Thoracic aorta (tissue), 2 donors: ENCODE data around the gene RAB11FIP2. TPM values are rescaled to one million over a fixed set of nuclear protein-coding genes. Genes with fewer than 3 reads are reported as not detected.

Experiments used
- ATAC-seq: fragments of 150-250 bp; one replicate; pipeline ENCODE4 v1.8.0; 2017; ENCODE audit warnings: low read depth; ENCODE audit not compliant: insufficient number of reproducible peaks, low FRiP score
- DNase-seq: peaks from one replicate; pipeline ENCODE4 v3.0.0-alpha.2; 2020; ENCODE audit warnings: low spot score
- H3K27ac ChIP-seq, 2 donors: fragments of 200-600 bp; sonication (generic); 1 replicate in 1 of 2; 2 replicates in 1 of 2; pipeline ENCODE4 v1.5.1; 2016; ENCODE audit warnings: mild to moderate bottlenecking in 2 of 2, moderate library complexity in 2 of 2
- H3K27me3 ChIP-seq: fragments of 200-600 bp; sonication (generic); replicated peaks from 2 replicates; pipeline ENCODE4 v1.6.0; 2016; ENCODE audit warnings: mild to moderate bottlenecking; ENCODE audit not compliant: insufficient read depth
- H3K36me3 ChIP-seq: fragments of 200-600 bp; sonication (generic); one replicate; pipeline ENCODE4 v1.5.1; 2016
- H3K4me1 ChIP-seq, 2 donors: fragments of 200-600 bp; sonication (generic); 1 replicate in 1 of 2; 2 replicates in 1 of 2; pipeline versions ENCODE4 v1.5.1 to v1.6.0; 2016; ENCODE audit warnings: low read depth in 2 of 2, mild to moderate bottlenecking in 1 of 2; ENCODE audit not compliant: control insufficient read depth in 1 of 2
- H3K4me3 ChIP-seq: fragments of 200-600 bp; sonication (generic); 2 replicates; pipeline ENCODE4 v1.5.1; 2016; ENCODE audit warnings: mild to moderate bottlenecking
- H3K9me3 ChIP-seq: fragments of 200-600 bp; sonication (generic); 2 replicates; pipeline ENCODE4 v1.5.1; 2016
- total RNA-seq, 2 donors: library from RNA; depleted of rRNA; stranded (reverse); fragments of >200 nt; gene quantifications; one replicate each; pipeline versions ENCODE4 v1.1.0 to v1.2.3, GENCODE V29; 2016
- TF ChIP-seq, protein P1 (sequence below): fragments of 200-600 bp; sonication (generic); IDR thresholded peaks from one replicate; pipeline ENCODE4 v1.5.1; 2019; ENCODE audit warnings: antibody characterized with exemption

RAB11FIP2 gene
- total RNA-seq, 2 donors from 2014 or later, result 17.9 to 46.6 TPM

DNA sequence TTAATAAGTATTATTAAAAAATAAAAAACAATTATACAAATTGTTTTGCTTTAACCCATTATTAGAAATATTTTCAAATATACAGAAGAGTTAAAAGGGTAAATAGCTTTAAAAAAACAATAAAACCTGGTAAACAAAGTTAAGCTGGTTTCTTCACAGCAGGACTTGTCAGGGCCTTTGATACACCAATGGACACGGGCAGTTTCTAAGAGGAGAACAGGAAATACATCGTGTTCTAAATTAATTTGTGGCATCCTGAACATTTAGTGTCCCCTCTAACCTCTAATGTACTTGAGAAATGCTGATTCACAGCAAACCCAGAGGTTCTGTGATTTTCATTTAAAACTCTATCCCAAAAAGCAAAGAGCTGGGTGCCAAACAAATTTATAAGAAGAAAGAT is 80.8 kb downstream of the RAB11FIP2 start:
- Histone ChIP-seq H3K4me1 (no peaks in the 10 kb centered on the region), H3K9me3 (no peaks in the 10 kb centered on the region), H3K27ac (no peak overlapping the region), H3K27me3 (no peaks in the 10 kb centered on the region), H3K4me3 (no peak overlapping the region), H3K36me3 (no peaks in the 10 kb centered on the region)
- DNase-seq (no peak), ATAC-seq (no peak)
- TF ChIP-seq, protein P1, sequence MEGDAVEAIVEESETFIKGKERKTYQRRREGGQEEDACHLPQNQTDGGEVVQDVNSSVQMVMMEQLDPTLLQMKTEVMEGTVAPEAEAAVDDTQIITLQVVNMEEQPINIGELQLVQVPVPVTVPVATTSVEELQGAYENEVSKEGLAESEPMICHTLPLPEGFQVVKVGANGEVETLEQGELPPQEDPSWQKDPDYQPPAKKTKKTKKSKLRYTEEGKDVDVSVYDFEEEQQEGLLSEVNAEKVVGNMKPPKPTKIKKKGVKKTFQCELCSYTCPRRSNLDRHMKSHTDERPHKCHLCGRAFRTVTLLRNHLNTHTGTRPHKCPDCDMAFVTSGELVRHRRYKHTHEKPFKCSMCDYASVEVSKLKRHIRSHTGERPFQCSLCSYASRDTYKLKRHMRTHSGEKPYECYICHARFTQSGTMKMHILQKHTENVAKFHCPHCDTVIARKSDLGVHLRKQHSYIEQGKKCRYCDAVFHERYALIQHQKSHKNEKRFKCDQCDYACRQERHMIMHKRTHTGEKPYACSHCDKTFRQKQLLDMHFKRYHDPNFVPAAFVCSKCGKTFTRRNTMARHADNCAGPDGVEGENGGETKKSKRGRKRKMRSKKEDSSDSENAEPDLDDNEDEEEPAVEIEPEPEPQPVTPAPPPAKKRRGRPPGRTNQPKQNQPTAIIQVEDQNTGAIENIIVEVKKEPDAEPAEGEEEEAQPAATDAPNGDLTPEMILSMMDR, result no peak

DNA sequence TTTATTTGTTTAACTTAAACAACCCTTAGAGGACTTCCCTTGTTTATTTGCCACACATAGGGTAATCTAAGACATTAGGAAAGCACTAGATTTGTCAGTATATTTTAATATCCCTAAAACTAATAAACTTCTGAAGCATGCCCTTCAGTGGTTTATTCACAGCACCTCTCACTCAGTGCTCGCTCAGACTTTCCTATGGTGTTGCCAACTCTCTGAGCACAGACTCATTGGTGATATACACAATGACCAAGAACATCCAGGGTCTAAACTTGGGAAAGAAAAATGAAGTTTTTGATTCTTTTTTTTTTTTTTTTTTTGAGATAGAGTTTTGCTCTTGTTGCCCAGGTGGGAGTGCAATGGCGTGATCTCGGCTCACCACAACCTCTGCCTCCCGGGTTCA is 82.2 kb downstream of the RAB11FIP2 start:
- Histone ChIP-seq H3K27ac (no peak overlapping the region), H3K9me3 (no peaks in the 10 kb centered on the region), H3K36me3 (no peaks in the 10 kb centered on the region), H3K4me1 (no peaks in the 10 kb centered on the region), H3K4me3 (no peak overlapping the region), H3K27me3 (no peaks in the 10 kb centered on the region)
- ATAC-seq, result no peak
- no peak for DNase-seq
- TF ChIP-seq, protein P1, result no peak

DNA sequence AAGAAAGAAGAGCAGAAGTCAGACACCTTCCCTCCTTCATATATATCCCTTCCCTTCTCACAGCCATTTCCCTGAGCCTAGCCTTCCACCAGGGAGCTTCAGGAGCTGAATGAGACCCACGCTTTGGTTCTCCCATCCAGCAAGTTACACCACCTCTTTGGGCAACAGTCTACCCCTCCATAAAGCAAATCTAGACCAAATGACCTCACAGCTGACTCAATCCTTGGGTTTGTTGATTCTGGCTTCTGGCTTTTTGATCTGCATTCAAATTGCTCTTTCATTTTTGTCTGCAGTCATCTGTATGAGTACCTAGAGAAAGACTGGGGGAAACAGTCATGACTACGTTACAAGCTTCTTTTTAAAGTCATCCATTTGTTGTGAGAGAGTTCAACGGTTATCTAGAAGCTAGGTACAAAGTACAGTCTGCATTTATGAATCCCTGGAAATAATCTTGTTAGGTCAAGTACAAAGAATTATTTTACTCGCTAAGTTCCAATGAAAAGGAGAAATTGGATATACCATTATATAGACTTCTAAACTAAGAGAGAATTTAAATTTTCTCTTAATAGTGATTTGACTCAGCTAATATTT is 86.3 kb downstream of the RAB11FIP2 start:
- Histone ChIP-seq H3K36me3 (no peaks in the 10 kb centered on the region), H3K9me3 (no peaks in the 10 kb centered on the region), H3K27me3 (no peaks in the 10 kb centered on the region), H3K27ac (no peak overlapping the region), H3K4me1 (no peaks in the 10 kb centered on the region), H3K4me3 (no peak overlapping the region)
- DNase-seq, result no peak
- TF ChIP-seq, protein P1, result no peak
- ATAC-seq, result no peak

DNA sequence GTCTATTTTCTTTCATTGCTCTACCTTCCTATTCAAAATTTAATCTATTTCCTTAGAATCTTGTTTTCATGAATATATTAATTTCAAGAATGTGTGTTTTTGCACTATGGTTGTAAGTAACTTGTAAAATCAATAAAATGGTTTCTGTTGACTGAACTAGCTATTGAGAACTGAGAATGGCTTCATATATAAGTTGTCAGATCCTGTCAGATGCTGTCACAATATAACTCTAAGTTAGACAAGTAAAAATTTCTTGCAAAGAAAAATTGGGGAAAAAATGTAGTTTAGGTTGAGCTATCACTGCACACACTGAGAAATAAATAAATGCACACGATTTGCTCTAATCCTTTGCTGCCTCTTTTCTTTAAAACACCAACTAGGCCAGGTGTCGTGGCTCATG is 89.8 kb downstream of the RAB11FIP2 start:
- H3K9me3 ChIP-seq, result no peaks in the 10 kb centered on the region
- no peaks in the 10 kb centered on the region for H3K4me1 ChIP-seq
- DNase-seq, result no peak
- H3K4me3 ChIP-seq, result no peak overlapping the region
- no peak for ATAC-seq
- H3K27ac ChIP-seq, result no peak overlapping the region
- no peaks in the 10 kb centered on the region for H3K27me3 ChIP-seq
- H3K36me3 ChIP-seq, result no peaks in the 10 kb centered on the region
- TF ChIP-seq, protein P1, result no peak

DNA sequence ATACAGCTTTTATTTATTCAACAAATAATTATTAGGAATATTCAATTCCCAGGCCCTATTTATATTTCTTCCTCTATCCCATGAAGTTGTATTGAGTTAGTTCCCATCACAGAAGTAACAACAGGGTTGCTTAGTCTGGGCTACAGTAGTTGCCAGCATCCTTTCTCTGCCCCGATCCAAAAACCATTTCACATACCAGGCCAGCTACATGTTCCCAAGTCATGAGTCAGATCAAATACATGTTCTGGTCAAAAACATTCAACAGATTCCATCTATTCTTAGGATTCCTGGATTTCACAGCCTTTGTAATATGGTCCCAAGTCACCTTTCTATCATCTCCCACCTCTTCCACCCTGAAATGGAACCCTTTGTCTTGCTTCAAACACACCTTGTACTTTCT is 91.6 kb downstream of the RAB11FIP2 start:
- Histone ChIP-seq H3K27me3 (no peaks in the 10 kb centered on the region), H3K36me3 (no peaks in the 10 kb centered on the region), H3K4me1 (no peaks in the 10 kb centered on the region), H3K4me3 (no peak overlapping the region), H3K27ac (no peak overlapping the region), H3K9me3 (no peaks in the 10 kb centered on the region)
- no peak for DNase-seq
- ATAC-seq, result no peak
- TF ChIP-seq, protein P1, result no peak
